GM21447 (cell line): Measurements from ENCODE around the gene SATB2.

Experiments used
- ATAC-seq: cut with Tn5 transposase; IDR thresholded peaks from one replicate; pipeline ENCODE4 v1.9.1; 2021; ENCODE audit not compliant: unreplicated experiment

The SATB2 gene

DNA sequence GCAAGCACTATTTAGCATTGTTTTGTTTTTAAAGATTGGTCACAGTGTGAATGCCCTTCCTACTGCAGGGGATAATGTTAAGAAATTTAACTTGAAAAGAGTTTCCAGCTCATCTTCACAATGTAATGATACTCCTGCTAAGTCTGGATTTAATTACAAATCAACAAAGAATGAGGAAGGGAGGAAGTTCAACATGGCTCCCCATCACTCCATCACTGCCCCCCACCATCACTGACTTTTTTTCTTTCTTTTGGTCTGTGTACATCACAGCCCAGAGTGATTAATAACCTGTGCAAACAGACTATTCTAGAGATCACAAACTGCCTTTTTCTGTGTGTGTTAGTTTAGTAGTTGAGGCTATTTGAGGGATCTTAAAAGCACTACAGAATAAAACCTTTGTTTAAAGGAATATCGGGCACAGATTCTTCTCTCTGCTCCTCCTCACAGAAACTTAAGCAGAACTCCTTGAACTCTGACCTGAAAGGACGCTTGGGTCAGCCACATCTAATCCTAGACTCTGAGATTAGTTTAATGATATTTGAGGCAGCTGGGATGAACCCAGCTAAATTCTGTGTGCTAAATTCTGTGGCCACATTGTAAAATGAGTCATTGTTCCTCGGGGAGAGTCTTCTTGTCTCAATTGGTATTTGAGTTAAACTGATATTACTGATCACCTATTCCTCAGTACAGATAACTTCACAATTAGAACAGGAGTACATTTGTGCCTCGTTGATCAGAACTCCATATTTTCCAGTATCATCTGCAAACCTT lies 47.8 kb downstream of the SATB2 start:
- ATAC-seq = no peak

DNA sequence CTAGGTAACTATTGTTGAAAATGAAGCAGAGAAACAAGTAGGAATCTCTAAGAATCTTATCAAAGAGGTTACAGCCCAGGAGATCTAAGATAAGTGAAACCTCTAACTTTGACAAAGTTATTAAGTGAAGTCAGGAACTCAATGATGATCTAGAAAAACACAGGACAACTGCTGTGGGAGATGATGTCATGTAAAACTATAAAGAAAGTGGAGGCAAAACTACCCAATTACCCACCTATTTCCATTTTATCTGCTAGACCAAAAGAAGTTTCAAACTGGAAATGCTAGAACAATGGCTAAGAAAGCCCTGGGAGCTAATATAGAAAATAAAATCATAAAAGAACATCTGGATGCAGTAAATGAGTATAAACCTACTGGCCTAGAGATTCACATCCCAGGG lies 50.3 kb downstream of the SATB2 start:
- no peak for ATAC-seq

DNA sequence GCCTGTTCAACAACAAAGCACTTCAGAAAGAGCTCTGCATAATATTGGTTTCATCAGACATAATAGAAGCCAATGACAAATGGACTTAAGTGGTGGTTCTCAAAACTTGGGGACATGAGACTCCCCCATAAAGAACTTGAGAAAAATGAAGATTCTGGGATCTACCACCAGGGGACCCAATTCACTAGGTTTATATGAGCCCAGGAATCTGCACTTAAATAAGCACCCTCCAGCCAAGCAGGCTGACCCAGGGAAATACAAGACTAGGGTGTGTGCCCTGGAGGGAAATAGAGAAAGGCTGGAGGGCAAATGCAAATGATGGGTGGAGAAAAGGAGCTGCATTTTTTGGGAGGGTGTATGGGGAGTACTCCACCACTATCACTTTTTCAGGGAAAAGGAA lies 52.5 kb downstream of the SATB2 start:
- ATAC-seq = no peak

DNA sequence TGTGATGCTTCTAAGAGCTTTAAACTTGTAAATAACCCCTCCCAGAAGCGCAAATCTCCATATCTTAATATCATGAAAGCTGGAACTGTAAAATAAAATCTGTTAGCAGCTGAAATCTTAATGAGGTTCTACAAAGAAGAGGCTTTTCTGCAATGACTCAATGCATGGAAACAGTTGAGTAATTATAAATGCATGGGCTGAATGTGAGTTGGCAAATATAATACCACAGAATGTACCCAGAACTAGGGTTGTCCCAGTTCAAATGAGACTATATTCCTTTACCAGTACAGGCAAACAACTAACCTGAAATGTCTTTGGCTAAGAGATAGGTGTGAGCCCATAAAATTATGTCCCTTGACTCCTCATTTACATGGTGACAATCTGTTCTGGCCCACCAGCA lies 52.9 kb downstream of the SATB2 start:
- ATAC-seq = no peak

DNA sequence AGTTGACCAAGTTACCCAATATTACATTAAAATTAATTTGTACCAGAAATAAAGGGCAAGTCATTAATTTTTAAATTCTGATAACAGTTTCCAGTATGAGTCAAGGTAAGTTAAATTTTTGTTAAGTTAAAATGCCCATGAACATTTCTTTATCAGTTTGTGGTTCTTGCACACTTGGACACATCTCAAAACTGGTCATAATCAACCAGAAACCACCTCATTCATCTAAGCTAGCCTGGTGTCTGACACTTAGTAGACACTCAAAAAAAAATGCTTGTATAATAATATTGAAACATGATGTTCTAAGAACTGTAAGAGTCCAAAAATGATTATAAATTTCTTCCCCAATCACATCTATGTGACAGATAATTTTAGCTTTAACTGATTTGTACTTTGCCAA lies 62.4 kb downstream of the SATB2 start:
- no peak for ATAC-seq

DNA sequence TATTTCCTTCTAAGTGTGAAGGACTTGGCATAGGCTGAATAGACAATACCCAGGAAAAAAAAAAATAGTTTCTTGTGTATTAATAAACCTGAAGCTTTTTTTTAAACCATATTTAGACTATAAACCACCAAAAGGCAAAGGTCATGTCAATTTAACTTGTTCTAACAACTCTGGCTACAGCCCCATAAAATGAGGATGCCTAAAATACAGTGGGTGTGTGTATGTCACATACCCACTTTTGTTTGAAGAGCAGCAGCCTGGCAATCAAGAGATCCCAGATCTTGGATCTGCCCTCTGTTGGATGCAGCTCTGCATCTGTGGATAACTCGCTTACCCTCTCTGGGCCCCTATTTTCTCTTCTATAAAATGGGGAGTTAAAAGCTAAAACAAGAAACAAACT lies 65.4 kb downstream of the SATB2 start:
- ATAC-seq = no peak

DNA sequence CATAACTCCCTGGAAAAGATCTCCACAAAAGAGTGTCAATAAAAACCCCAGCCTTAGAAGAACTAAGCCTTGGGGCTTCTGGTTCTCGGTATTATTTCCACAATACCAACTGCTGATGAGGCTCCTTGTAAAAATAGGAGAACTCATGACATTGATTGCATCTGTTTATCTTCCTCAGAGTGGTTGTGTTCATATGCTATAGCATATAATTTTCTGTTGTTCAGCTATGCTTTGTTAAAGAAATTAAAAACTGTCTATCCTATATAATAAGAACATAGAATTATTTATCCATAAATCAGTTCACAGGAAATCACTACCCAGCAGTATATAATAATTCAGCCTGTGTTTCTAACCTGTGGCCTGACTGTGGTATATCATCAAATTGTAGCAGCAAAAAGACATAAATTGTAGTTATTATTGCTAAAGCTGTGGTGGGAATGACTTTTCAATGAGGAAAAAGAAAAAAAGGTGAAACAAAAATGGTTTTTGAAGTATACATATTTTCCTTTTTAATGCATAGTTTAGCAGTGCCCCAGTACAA lies 68.9 kb downstream of the SATB2 start:
- no peak for ATAC-seq

DNA sequence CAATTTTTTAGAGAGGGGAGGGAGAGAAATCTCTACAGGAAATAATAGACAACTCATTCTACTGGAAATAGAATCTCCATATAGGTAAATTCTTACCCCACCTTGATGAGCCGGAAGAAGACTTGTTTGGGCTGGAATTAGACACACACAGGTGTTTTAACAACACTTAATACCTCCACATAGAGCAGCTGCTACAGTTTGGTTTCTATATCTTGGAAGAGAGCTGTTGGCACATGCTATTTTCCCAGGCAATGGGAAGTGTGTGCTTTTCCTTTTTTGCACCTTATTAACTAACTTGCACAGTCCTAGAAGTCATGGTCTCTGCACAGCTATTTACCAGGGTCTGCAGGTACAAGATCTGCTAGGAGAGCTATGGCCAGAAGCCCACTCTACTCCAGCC lies 73.7 kb downstream of the SATB2 start:
- ATAC-seq = no peak

DNA sequence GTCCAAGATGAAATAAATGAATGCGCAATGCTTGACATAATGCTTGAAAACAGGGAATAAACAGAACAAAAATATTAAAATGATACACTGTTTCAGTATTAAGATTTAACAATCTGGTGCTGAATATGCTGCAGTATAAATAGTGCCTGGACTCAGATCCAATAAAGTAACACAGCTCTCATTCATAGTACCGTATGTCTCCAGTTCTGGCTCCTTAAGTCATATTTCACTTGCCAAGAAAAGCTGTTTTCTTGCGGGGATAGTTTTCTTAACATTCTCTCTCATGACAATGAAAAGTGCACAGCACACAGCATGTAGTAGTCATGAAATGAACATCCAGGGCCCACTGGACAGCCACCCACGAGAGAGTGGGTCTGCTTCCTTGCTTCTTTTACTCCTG lies 74.7 kb downstream of the SATB2 start:
- ATAC-seq = no peak

DNA sequence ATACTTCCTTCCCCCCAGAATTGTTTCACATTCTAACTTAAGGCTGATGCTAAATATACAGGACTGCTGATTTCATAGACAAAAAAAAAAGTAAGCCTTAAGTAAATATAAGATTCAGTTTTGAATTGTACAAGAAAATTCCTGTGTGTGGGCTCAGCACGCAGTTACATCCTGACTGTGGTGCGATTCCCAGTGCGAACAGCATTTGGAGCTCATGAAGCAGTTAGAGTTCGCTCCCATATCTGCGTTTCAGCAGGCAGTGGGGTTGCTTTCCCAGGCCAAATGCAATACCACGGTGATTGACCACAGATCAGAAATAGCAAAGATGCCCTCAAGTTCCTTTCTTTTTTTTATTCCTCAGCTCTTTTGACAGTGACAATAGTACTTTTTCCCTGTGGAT lies 75.6 kb downstream of the SATB2 start:
- no peak for ATAC-seq

DNA sequence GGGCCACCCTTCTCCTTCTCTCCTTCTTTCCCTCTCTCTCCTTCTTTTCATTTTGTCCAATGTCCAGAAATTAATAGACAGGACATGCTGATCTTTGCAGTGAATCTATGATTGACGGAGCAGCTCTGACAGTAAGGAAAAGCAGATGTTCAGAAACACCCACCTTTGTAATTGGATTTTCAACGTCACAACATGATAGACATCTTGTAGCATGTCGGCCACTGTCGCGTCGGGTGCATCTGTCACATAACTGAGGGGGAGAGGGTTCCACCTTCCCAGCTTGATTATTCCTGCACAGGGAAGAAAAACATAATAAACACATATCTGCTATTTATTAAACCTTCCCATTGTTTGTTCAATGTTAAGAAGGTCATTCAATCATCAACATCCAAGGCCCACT lies 76.2 kb downstream of the SATB2 start:
- no peak for ATAC-seq

DNA sequence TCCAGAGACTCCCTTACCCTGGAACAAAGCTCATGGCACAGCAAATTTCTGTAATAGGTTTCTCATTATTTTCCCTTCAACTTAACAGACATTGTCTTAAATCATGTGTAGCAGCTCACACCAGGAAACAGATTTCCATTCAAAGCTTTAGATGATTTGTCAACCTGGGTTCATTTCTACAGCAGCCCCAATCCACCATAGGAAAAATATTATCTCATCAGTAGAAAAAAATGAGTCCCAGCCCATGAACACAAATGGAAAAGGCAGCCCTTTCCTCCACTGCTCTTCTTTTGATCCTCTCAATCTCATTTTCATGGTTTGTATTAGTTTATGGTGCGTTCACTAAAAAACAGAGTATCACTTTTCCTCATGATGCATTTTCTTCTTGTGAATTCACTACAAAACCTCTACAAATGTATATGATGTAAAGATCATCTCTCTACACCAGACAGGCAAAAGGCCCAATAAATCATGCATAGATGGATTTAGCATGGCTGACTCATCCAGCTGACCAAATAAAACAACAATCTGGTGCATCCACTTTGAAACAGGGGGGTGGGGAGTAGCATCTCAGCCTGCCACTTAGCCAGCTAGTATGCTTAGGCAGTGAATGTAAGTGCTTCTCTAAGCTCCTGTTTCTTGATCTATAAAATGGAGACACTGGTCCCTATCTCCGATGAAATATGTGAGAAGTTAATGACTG lies 78.6 kb downstream of the SATB2 start:
- ATAC-seq = no peak

DNA sequence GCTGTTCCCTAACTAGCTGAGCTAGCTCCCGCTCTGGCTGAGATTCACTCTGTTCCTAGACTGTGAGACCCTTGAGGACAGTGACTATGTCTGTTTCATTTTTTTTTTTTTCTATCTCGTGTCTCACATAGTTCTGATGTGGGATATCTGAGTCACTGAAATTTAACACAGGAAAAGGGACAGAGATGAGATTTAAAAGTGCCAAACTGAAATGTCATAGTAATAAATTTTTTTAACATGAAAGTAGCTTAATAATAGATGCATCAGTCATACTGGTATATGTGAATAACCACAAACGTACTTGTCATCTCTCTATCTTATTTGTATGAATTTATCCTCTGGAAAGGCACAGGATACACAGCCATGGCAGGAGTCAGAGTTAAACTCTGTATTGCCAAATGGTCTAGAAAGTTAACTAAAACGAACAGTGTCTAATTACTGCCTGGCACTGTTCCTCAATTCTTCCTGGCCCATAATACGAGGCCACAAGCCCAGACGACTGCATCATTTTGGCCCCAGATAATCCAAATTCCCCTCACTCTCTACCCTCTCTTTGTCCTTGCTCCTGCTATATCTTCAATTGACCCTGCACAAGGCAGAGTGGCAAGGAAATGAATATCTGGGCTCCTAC lies 87.5 kb downstream of the SATB2 start:
- ATAC-seq = no peak

DNA sequence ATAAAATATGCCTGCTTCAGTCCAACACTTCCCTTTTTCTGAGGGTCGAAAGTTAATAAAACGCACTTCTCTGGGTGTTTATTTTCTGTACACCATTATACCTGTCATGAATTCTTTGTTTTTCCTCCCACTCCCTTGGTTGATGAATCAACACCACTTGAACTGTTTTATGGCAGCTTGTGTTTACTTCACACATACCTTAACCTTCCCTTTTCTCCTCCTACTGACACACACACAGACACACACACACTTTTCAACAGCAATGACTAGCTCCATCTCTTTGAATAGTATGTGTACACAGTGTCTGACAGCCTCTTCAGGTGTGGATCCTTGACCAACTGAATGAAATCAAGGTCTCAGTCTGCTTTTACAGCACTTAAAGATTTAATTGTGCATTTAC lies 91.3 kb downstream of the SATB2 start:
- no peak for ATAC-seq

DNA sequence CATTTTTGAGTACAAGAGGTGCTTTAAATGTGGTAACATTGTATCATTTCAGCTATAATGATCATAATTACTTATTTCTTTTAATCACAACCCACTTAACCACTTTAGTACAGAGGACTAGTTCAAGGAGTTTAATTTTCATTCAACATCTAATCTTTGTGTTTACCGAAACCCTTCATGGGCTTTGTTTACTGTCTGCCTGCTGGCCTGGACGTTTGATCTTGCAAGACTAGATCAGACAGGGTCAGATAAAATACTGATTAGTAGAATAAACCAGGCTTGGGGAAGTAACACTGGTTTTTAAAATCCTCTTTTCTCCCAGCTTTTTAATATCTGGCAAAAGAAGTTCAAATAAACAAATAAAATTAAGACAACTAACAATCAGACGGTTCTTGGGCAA lies 93.6 kb downstream of the SATB2 start:
- no peak for ATAC-seq

DNA sequence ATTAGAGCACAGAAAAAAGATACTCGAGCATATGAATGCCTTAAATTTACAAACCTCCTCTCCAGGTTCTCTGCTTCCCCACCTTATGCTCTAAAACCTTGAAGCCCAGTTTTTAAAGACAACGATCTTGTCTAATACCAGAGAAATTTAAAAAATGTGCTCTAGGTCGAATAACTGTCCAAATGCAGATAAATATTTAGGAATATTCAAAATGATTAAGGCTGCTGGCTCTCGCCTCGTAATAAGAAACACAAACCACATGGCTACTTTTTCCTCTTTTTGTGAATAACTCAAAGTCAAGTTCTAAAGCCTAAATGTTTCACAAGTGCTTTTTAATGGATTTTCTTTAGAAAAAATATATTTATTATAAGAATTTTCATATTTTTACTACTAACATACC lies 101.3 kb downstream of the SATB2 start:
- no peak for ATAC-seq

DNA sequence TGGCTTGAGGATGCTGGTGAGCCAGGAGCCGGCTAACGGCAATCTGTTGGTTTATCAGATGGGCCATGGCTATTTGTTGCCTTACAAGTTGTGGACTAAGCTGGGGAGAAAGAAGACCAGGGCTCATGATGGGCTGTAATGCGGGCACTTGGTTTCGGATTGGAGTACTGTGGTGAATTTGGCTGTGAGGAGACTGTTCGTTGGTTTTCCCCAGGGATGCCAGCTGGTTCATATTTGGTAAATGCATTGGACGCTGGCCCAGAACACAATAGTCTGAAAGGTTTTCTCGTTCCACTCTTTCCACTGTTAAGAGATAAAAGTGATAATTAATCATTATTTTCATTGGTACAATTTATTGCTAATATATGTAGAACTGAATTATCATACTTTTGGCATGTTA lies 108.9 kb downstream of the SATB2 start:
- no peak for ATAC-seq

DNA sequence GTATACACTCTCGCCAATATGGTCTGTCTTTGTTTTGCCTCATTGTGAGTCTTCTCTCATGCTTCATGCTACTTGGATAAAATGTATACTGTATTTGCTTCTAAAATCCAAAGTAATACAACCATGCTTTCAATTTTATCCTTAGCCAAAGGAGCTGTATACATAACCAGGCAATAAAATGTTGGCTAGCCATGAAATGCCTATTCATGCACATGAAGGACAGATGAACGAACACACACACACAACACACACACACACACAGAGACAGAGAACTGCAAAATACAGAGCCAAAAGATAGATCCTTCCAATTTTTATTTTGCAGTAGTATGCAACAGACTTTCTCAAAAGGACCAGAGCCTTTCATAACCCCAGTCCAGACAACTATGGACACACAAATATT lies 113.7 kb downstream of the SATB2 start:
- no peak for ATAC-seq

DNA sequence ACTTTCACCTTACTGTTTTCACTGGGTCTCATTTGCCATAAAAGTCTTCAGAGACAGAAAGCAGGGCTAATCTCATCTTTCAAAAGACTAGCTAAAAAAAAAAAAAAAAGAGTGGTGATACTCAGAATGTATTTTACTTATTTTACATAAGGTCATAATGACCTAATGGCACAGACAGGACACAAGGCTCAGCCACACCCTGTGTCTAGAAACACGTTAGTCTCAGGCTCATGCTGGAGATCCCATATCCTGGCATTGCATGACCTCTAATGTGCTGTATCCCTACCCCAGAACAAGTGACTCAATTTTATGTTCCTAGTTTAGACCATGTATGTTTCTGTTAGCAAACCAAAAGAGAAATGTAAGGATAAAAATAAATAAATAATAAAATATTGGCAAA lies 115.4 kb downstream of the SATB2 start:
- ATAC-seq = no peak

DNA sequence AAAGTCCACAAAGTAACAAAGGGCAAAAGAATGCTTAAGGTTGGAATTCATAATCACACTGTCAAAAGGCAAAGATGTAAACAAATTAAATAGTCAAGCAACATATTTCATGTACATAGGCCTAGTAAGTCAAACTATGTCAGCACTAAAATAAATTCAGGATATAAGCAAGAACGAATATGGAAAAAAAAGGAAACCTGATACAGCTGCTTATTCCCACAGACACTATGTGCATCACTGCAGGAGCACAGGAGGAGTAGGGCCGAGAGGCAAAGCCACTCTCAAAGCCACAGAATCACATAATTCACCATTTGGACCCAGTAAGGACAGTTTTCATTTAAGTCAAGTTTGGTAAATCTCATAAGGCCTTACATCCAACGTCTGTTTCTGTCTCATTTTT lies 116.6 kb downstream of the SATB2 start:
- ATAC-seq = no peak

DNA sequence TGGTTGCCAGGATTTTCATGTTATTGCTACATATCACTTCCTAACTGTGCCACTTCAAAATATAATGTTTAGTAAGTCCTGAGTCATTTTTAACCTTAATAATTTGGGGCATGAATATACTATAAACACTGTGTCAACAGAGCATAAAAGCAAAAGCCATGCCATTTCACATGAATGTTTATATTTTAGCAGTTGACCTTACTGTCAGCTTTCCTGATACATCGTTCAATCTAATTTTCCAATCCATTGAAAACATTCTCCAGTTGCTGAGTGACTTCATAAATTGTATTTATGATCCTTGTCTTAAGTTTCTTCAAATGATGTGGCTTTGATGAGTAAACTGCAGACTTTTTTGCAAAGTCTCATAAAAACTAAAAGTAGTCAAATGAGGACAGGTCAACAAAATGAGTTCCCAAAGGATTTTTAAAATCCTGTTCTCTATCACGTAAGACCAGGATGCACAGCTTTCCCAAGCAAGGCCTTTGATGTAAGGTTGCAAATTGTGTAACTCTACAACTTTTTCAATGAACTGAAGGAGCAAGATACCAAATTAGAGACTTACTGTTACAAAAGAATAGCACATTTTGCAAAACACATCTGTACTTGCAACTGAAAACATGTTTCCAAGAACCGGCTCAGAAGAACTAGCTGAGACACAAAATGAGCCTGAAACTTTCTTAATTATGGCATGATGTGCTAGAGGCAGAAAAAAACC lies 117.7 kb downstream of the SATB2 start:
- no peak for ATAC-seq
